Vagina (tissue), 2 donors: ENCODE results near the gene MED15. TPM values are rescaled to one million over a fixed set of nuclear protein-coding genes. Genes with fewer than 3 reads are reported as not detected.
A peak's percentile ranks its signal among the peaks of the same experiment; 100 is the strongest.
"Not testable (repeated sequence)": the region's sequence is repeated elsewhere in the genome, so short reads cannot be mapped to it uniquely, and the experiment has no call there.

ENCODE experiments used
- DNase-seq, 2 donors: peaks; one replicate each; pipeline ENCODE4 v3.0.0-alpha.2; 2017; ENCODE audit errors: extremely low spot score in 2 of 2
- H3K27ac ChIP-seq: fragments of 200-600 bp; sonication (generic); one replicate; pipeline ENCODE4 v1.5.1; 2019
- H3K27me3 ChIP-seq: fragments of 200-600 bp; sonication (generic); one replicate; pipeline ENCODE4 v1.5.1; 2019
- H3K36me3 ChIP-seq, 2 donors: fragments of 200-600 bp; sonication (generic); one replicate each; pipeline ENCODE4 v1.5.1; 2017 to 2019
- H3K4me1 ChIP-seq: fragments of 200-600 bp; sonication (generic); one replicate; pipeline ENCODE4 v1.5.1; 2019
- H3K4me3 ChIP-seq, 2 donors: fragments of 200-600 bp; sonication (generic); 1 replicate in 1 of 2; 2 replicates in 1 of 2; pipeline ENCODE4 v1.5.1; 2016 to 2019
- H3K9me3 ChIP-seq: fragments of 200-600 bp; sonication (generic); one replicate; pipeline ENCODE4 v1.5.1; 2019
- POLR2A ChIP-seq, 2 donors: fragments of 450-650 bp; IDR thresholded peaks; one replicate each; pipeline ENCODE4 v1.6.1; 2017; ENCODE audit warnings: antibody characterized with exemption in 2 of 2, mild to moderate bottlenecking in 2 of 2, moderate library complexity in 2 of 2
- POLR2AphosphoS5 ChIP-seq, 2 donors: sonication (generic); formaldehyde crosslinking; IDR thresholded peaks; one replicate each; pipeline ENCODE4 v1.9.0; 2017; ENCODE audit warnings: antibody characterized with exemption in 2 of 2, mild to moderate bottlenecking in 2 of 2, low read depth in 1 of 2; ENCODE audit not compliant: insufficient read depth in 1 of 2
- intact Hi-C: fragments of 100-400 bp; cut with DNase I; formaldehyde crosslinking; loops from one replicate; pipeline ENCODE4 v1.15.1; 2023
- total RNA-seq: library from RNA; depleted of rRNA; stranded (reverse); fragments of >200 nt; gene quantifications from one replicate; pipeline ENCODE4 v1.2.3, GENCODE V29; 2016
- TF ChIP-seq, protein P1 (sequence below), 3 experiments: fragments of 450-650 bp in 2 of 3; fragments of 200-600 bp in 1 of 3; sonication (generic) in 1 of 3; IDR thresholded peaks; one replicate each; pipeline ENCODE4 v1.5.1; 2017 to 2019; ENCODE audit warnings: antibody characterized with exemption in 3 of 3, mild to moderate bottlenecking in 2 of 3, moderate library complexity in 2 of 3

MED15 gene
- total RNA-seq, 1 donor from 2014 or later = 72.2 TPM

DNA sequence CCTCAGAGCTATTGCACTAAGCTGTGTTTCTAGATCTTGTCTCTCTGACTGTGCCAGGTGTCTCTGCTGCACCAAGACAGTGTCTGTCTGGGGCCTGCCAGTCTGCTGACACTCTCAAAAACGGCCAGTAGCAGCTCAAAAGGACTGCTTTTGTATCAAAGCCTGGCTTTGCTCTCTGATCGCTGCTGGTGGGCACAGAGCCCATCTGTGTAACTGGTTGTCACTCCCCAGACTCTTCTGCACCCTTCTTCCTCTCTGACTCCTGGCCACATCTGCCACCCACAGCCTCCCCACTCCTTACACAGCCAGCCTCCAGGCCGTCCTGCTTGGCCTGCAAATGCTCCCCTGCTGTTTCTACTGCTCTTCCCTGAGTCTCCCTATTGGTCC lies 26.5 kb downstream of the MED15 start:
- Histone ChIP-seq H3K9me3 (no peaks in the 10 kb centered on the region), H3K27me3 (no peaks in the 10 kb centered on the region), H3K36me3 (peaks cover 0 to 12% of the 10 kb centered on the region in 2 donors), H3K4me3 (no peak overlapping the region), H3K4me1 (peaks cover 59% of the 10 kb centered on the region), H3K27ac (peak overlapping the region; percentile 87)
- TF ChIP-seq POLR2AphosphoS5 (IDR thresholded peaks at IDR 0.05; ENCODE audit: insufficient read depth in 1 of 2, low read depth in 1 of 2) (no peak), POLR2A (IDR thresholded peaks at IDR 0.05) (no peak)
- TF ChIP-seq, protein P1, sequence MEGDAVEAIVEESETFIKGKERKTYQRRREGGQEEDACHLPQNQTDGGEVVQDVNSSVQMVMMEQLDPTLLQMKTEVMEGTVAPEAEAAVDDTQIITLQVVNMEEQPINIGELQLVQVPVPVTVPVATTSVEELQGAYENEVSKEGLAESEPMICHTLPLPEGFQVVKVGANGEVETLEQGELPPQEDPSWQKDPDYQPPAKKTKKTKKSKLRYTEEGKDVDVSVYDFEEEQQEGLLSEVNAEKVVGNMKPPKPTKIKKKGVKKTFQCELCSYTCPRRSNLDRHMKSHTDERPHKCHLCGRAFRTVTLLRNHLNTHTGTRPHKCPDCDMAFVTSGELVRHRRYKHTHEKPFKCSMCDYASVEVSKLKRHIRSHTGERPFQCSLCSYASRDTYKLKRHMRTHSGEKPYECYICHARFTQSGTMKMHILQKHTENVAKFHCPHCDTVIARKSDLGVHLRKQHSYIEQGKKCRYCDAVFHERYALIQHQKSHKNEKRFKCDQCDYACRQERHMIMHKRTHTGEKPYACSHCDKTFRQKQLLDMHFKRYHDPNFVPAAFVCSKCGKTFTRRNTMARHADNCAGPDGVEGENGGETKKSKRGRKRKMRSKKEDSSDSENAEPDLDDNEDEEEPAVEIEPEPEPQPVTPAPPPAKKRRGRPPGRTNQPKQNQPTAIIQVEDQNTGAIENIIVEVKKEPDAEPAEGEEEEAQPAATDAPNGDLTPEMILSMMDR (IDR thresholded peaks at IDR 0.05) = no peak
- intact Hi-C loops = no loop called here
- no peak for DNase-seq

- peaks cover 0 to 18% of the 10 kb centered on the region in 2 donors for H3K36me3 ChIP-seq
- peaks cover 35% of the 10 kb centered on the region for H3K4me1 ChIP-seq
- no peak overlapping the region for H3K27ac ChIP-seq
- DNase-seq = no peak
- H3K4me3 ChIP-seq = no peak overlapping the region
- H3K27me3 ChIP-seq = no peaks in the 10 kb centered on the region
- no peak for TF ChIP-seq POLR2AphosphoS5 (IDR thresholded peaks at IDR 0.05; ENCODE audit: insufficient read depth in 1 of 2, low read depth in 1 of 2)
- TF ChIP-seq, protein P1 (IDR thresholded peaks at IDR 0.05) = no peak
- TF ChIP-seq POLR2A (IDR thresholded peaks at IDR 0.05) = no peak
- intact Hi-C loops = no loop called here
- no peaks in the 10 kb centered on the region for H3K9me3 ChIP-seq
These were observed 29.3 kb downstream of the MED15 start for GRCh38 chr22:20536590-20537324.

DNA sequence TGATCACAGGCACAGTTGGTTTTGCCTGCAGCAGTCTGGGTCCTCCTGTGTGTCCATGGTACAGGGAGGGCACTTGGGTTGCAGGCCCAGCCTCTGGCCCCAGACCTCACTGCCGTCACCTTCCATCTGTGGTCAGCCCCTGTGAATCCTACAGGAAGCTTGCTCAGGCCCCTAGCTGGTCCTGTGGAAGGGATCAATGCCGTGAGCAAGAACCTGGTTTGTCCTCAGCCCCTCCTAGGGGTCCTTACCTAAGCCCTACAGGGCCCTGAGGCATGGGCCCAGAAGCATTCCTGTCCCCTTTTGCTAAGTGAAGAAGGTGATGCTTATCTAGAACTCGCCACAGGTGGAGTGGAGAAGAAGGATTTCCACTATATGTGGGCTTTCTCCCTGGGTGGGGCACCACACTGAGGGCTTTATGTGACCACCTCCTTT lies 29.9 kb downstream of the MED15 start:
- H3K4me1 ChIP-seq = peaks cover 30% of the 10 kb centered on the region
- H3K9me3 ChIP-seq = no peaks in the 10 kb centered on the region
- DNase-seq = no peak
- H3K27me3 ChIP-seq = no peaks in the 10 kb centered on the region
- TF ChIP-seq, protein P1 (IDR thresholded peaks at IDR 0.05) = no peak
- peaks cover 0 to 18% of the 10 kb centered on the region in 2 donors for H3K36me3 ChIP-seq
- no peak overlapping the region for H3K4me3 ChIP-seq
- intact Hi-C loops = no loop called here
- no peak overlapping the region for H3K27ac ChIP-seq

- TF ChIP-seq, protein P1 (IDR thresholded peaks at IDR 0.05) = no peak
- TF ChIP-seq POLR2AphosphoS5 (IDR thresholded peaks at IDR 0.05; ENCODE audit: insufficient read depth in 1 of 2, low read depth in 1 of 2) (no peak), POLR2A (IDR thresholded peaks at IDR 0.05) (no peak)
- H3K36me3 ChIP-seq = peaks cover 0 to 18% of the 10 kb centered on the region in 2 donors
These were observed 30.6 kb downstream of the MED15 start for GRCh38 chr22:20537983-20538382.

GRCh38 chr22:20538875-20539274 lies 31.5 kb downstream of the MED15 start:
- intact Hi-C loops, H3K27ac ChIP-seq, H3K4me3 ChIP-seq, DNase-seq, H3K27me3 ChIP-seq, H3K9me3 ChIP-seq: not testable (repeated sequence)
- Histone ChIP-seq H3K4me1 (peaks cover 14% of the 10 kb centered on the region), H3K36me3 (peaks cover 0 to 18% of the 10 kb centered on the region in 2 donors)

More at GRCh38 chr22:20537983-20538382, 30.6 kb downstream of the MED15 start:
- Histone ChIP-seq H3K9me3 (no peaks in the 10 kb centered on the region), H3K4me3 (no peak overlapping the region), H3K4me1 (peaks cover 23% of the 10 kb centered on the region), H3K27me3 (no peaks in the 10 kb centered on the region), H3K27ac (no peak overlapping the region)
- intact Hi-C loops = no loop called here
- DNase-seq = no peak
